ENCODE data around the gene TAS2R50. TPM values are rescaled to one million over a fixed set of nuclear protein-coding genes. Genes with fewer than 3 reads are reported as not detected.

TAS2R50 gene
- total and polyA plus RNA-seq, 10 of the 15 experiments (the other 5 are each of a cell fraction or from before 2014, with no cell fraction given) = 0.33 to 3.2 (median 1.6) TPM; not detected in 5

DNA sequence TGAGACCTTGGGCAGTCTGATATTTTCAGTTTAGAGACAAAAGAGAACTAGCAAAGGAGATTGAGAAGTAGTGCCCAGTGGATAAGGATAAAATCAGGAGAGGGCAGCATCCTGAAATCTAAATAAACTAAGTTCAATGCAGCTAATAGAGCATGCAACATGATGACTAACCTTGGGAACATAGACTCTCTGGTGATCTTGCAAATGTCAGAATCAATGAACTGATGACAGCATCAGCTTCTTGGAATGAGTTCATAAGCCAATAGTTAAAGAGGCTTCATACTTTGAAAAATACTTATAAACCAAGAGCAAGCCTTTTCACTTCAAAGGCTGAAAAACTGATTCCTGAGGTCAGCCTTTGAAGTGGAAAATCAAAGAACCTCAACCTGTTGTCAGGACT is 27.5 kb upstream of the TAS2R50 start:
- H3K4me3 ChIP-seq = no peak overlapping the region
- ATAC-seq = no peak
- in situ Hi-C loops (cut with MboI) = no loop called here
- H3K4me2 ChIP-seq (ENCODE audit: control insufficient read depth, insufficient read depth) = no peak overlapping the region
- SMC1A ChIA-PET (ENCODE audit: uncharacterized antibody, unreplicated experiment) = no interaction called here
- no peak for TF ChIP-seq SUPT20H (IDR thresholded peaks at IDR 0.05; ENCODE audit: borderline replicate concordance, control insufficient read depth, low read depth, low read length)
- no TSS peak for BruUV-seq (replicated peaks)
- DNase-seq (ENCODE audit: low read depth, low spot score) = no peak
- RAD21 ChIA-PET (ENCODE audit: unreplicated experiment) = no interaction called here
- intact Hi-C loops (cut with micrococcal nuclease; ENCODE audit: unreplicated experiment) = no loop called here
- H2AFZ ChIP-seq (ENCODE audit: control insufficient read depth, low read depth, low read length) = no peak overlapping the region
- H3K9me3 ChIP-seq (replicated peaks; ENCODE audit: control insufficient read depth, insufficient read depth, low read length) = no peaks in the 10 kb centered on the region
- no peak overlapping the region for H3K27ac ChIP-seq (ENCODE audit: control insufficient read depth, insufficient read depth)
- no peaks in the 10 kb centered on the region for H3K36me3 ChIP-seq (ENCODE audit: control insufficient read depth in 2 of 2, insufficient read depth in 2 of 2, low read length in 1 of 2)
- no peaks in the 10 kb centered on the region for H3K79me2 ChIP-seq (ENCODE audit: control insufficient read depth, insufficient read depth, low read length)
- H4K20me1 ChIP-seq (ENCODE audit: control insufficient read depth, insufficient read depth) = no peaks in the 10 kb centered on the region
- no peak for FAIRE-seq
- H3K4me1 ChIP-seq (ENCODE audit: control insufficient read depth, insufficient read depth, low read length) = no peaks in the 10 kb centered on the region
- CTCF ChIA-PET = interaction anchor here (1.4 kb wide), 1 partner anchor 7 kb away, joined by 3 read pairs; no protein-coding TSS in a partner anchor
- no peak overlapping the region for H3K9ac ChIP-seq (ENCODE audit: control insufficient read depth, insufficient read depth, low read length)
- no peaks in the 10 kb centered on the region for H3K27me3 ChIP-seq (replicated peaks in 1 of 2; ENCODE audit: control insufficient read depth in 2 of 2, insufficient read depth in 2 of 2, low read length in 1 of 2)
- POLR2A ChIA-PET = no interaction called here

DNA sequence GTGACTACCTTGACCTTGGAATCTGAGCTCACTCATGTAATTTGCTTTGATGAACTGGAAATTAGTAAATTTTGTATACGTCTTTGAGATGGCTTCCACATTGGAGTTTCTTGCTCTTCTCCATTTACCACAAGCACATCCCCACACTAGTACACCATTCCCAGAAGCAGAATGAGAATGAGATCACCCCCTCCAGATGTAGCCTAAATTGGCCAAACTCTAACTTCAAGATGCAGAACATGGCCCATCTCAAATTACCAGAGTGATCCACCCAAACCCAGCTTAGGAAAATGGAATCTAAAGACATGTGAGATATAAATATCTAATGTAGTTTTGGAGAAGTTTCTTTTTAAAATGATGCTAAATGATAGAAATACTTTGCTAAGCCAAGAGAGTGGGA is 20.9 kb upstream of the TAS2R50 start:
- Histone ChIP-seq H3K27me3 (replicated peaks in 1 of 2; ENCODE audit: control insufficient read depth in 2 of 2, insufficient read depth in 2 of 2, low read length in 1 of 2) (no peaks in the 10 kb centered on the region), H3K4me2 (ENCODE audit: control insufficient read depth, insufficient read depth) (no peak overlapping the region), H3K27ac (ENCODE audit: control insufficient read depth, insufficient read depth) (no peak overlapping the region), H3K9ac (ENCODE audit: control insufficient read depth, insufficient read depth, low read length) (no peak overlapping the region), H3K36me3 (ENCODE audit: control insufficient read depth in 2 of 2, insufficient read depth in 2 of 2, low read length in 1 of 2) (no peaks in the 10 kb centered on the region), H3K9me3 (replicated peaks; ENCODE audit: control insufficient read depth, insufficient read depth, low read length) (no peaks in the 10 kb centered on the region), H4K20me1 (ENCODE audit: control insufficient read depth, insufficient read depth) (no peaks in the 10 kb centered on the region), H3K4me3 (no peak overlapping the region), H2AFZ (ENCODE audit: control insufficient read depth, low read depth, low read length) (no peak overlapping the region), H3K79me2 (ENCODE audit: control insufficient read depth, insufficient read depth, low read length) (no peaks in the 10 kb centered on the region), H3K4me1 (ENCODE audit: control insufficient read depth, insufficient read depth, low read length) (no peaks in the 10 kb centered on the region)
- ATAC-seq = no peak
- intact Hi-C loops (cut with micrococcal nuclease; ENCODE audit: unreplicated experiment) (no loop called here), in situ Hi-C loops (cut with MboI) (no loop called here)
- DNase-seq (ENCODE audit: low read depth, low spot score) = no peak
- no TSS peak for BruUV-seq (replicated peaks)
- WGBS (ENCODE audit: insufficient coverage, insufficient replicate concordance, low lambda C conversion rate, missing lambda C conversion rate) = 100% methylated on average over 1 of the region's 1 CpG
- CTCF ChIA-PET = interaction anchor here (0.6 kb wide), 1 partner anchor 83 kb away, joined by 3 read pairs; no protein-coding TSS in a partner anchor
- POLR2A ChIA-PET = no interaction called here
- no peak for FAIRE-seq
- TF ChIP-seq CHD4 (IDR thresholded peaks at IDR 0.05) (no peak), KLF5 (IDR thresholded peaks at IDR 0.05; ENCODE audit: partially characterized antibody) (no peak), CREB1 (IDR thresholded peaks at IDR 0.05; ENCODE audit: low read depth) (no peak), SMARCA5 (IDR thresholded peaks at IDR 0.05) (no peak), KAT2A (conservative IDR thresholded peaks at IDR 0.05; ENCODE audit: control insufficient read depth, low read depth, low read length) (no peak)
- TF ChIP-seq, protein P1, sequence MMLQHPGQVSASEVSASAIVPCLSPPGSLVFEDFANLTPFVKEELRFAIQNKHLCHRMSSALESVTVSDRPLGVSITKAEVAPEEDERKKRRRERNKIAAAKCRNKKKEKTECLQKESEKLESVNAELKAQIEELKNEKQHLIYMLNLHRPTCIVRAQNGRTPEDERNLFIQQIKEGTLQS (IDR thresholded peaks at IDR 0.05; ENCODE audit: borderline replicate concordance, extremely low read depth, low read depth, low read length) = no peak
- RAD21 ChIA-PET (ENCODE audit: unreplicated experiment) = no interaction called here
- SMC1A ChIA-PET (ENCODE audit: uncharacterized antibody, unreplicated experiment) = interaction anchor here (0.9 to 1.3 kb wide), 3 partner anchors 15 to 164 kb away, joined by 3 read pairs; no protein-coding TSS in a partner anchor

All from GM12878 (cell line).